Endodermal cell (in vitro differentiated cells): ENCODE measurements around the gene HPD. TPM values are rescaled to one million over a fixed set of nuclear protein-coding genes. Genes with fewer than 3 reads are reported as not detected.
A peak's percentile ranks its signal among the peaks of the same experiment; 100 is the strongest.

ENCODE experiments used
- DNase-seq: peaks from one replicate; pipeline ENCODE4 v3.0.0-alpha.2; 2017
- H3K27ac ChIP-seq: 2 replicates; pipeline ENCODE4 v1.5.1; 2013; ENCODE audit warnings: mild to moderate bottlenecking, low read depth, low read length, moderate library complexity
- H3K27me3 ChIP-seq: 2 replicates; pipeline ENCODE4 v1.6.1; 2013; ENCODE audit warnings: mild to moderate bottlenecking, low read length, moderate library complexity; ENCODE audit not compliant: insufficient read depth, control insufficient read depth, poor library complexity, severe bottlenecking
- H3K36me3 ChIP-seq: 2 replicates; pipeline ENCODE4 v1.7.0; 2013; ENCODE audit warnings: mild to moderate bottlenecking, low read length, moderate library complexity; ENCODE audit not compliant: control insufficient read depth, insufficient read depth
- H3K4me1 ChIP-seq: one replicate; pipeline ENCODE4 v1.7.0; 2013; ENCODE audit warnings: low read length; ENCODE audit not compliant: control insufficient read depth, insufficient read depth
- H3K4me3 ChIP-seq: 2 replicates; pipeline ENCODE4 v1.5.1; 2013; ENCODE audit warnings: mild to moderate bottlenecking, low read length, moderate library complexity
- H3K9ac ChIP-seq: 2 replicates; pipeline ENCODE4 v1.6.1; 2013; ENCODE audit warnings: mild to moderate bottlenecking, low read length, moderate library complexity; ENCODE audit not compliant: poor library complexity, severe bottlenecking; ENCODE audit errors: extremely low read depth
- H3K9me3 ChIP-seq: 2 replicates; pipeline ENCODE4 v1.6.1; 2013; ENCODE audit warnings: mild to moderate bottlenecking, low read length, moderate library complexity; ENCODE audit not compliant: control insufficient read depth
- H3K27ac Mint-ChIP-seq: 2 replicates; pipeline ENCODE4 v1.8.0; 2020; ENCODE audit warnings: mixed read lengths
- H3K27me3 Mint-ChIP-seq: 2 replicates; pipeline ENCODE4 v1.8.0; 2021; ENCODE audit warnings: mild to moderate bottlenecking, mixed read lengths; ENCODE audit not compliant: insufficient read depth
- H3K36me3 Mint-ChIP-seq: 2 replicates; pipeline ENCODE4 v1.8.0; 2020; ENCODE audit warnings: low read depth, mixed read lengths
- H3K4me1 Mint-ChIP-seq: 2 replicates; pipeline ENCODE4 v1.8.0; 2020; ENCODE audit warnings: mixed read lengths
- H3K4me3 Mint-ChIP-seq: 2 replicates; pipeline ENCODE4 v1.8.0; 2020; ENCODE audit warnings: mild to moderate bottlenecking, moderate library complexity, mixed read lengths
- H3K9me3 Mint-ChIP-seq: 2 replicates; pipeline ENCODE4 v1.8.0; 2020; ENCODE audit warnings: mild to moderate bottlenecking, mixed read lengths
- CTCF ChIP-seq: fragments of 200-600 bp; sonication (generic); conservative IDR thresholded peaks from 2 replicates; pipeline ENCODE4 v1.5.0; 2021; ENCODE audit warnings: antibody characterized with exemption, mild to moderate bottlenecking
- WGBS, 2 experiments: methylation state at CpG; one replicate each; pipeline versions ENCODE4 v1.1.5 to v1.1.7; 2013; ENCODE audit warnings: missing lambda C conversion rate in 2 of 2, mixed read lengths in 1 of 2; ENCODE audit not compliant: insufficient coverage in 1 of 2, insufficient read length in 1 of 2; 5-methylcytosine and 5-hydroxymethylcytosine counted together
- total RNA-seq, 2 donors: library from RNA; stranded (reverse); fragmentation: NEBNext Ultra II Directional in 1 of 2; extraction: Animal tissue kit (Norgen Biotek cat#: 25700) in 1 of 2; gene quantifications; 2 replicates in 1 of 2; 3 replicates in 1 of 2; pipeline ENCODE4 v1.2.1, GENCODE V29; 2021

The HPD gene
- total RNA-seq, 2 donors from 2014 or later = 0.55 to 0.71 TPM

- 18 to 33% methylated on average over 10 to 16 of the region's 16 CpGs for WGBS, 2 experiments
Measured at GRCh38 chr12:121806009-121806545, 52.6 kb downstream of the HPD start.

GRCh38 chr12:121805171-121806008 is 53.3 kb downstream of the HPD start:
- TF ChIP-seq CTCF = no peak
- Histone ChIP-seq H3K27ac (no peak overlapping the region), H3K4me3 (peak overlapping the region; percentile 87), H3K27me3 (no peaks in the 10 kb centered on the region), H3K36me3 (peaks cover 20% of the 10 kb centered on the region), H3K9ac (peak overlapping the region; percentile 75), H3K4me1 (no peaks in the 10 kb centered on the region), H3K9me3 (no peaks in the 10 kb centered on the region)
- Mint-ChIP-seq H3K9me3 (no peaks in the 10 kb centered on the region), H3K27me3 (no peaks in the 10 kb centered on the region), H3K36me3 (peaks cover 27% of the 10 kb centered on the region), H3K4me1 (peaks cover 14% of the 10 kb centered on the region), H3K27ac (peak overlapping the region; percentile 52), H3K4me3 (peak overlapping the region; percentile 91)
- peak; percentile 77 for DNase-seq
- WGBS, 2 experiments = 8% methylated on average over 4 to 41 of the region's 45 CpGs

More at GRCh38 chr12:121806009-121806545, 52.6 kb downstream of the HPD start:
- Histone ChIP-seq H3K4me1 (no peaks in the 10 kb centered on the region), H3K27ac (no peak overlapping the region), H3K27me3 (no peaks in the 10 kb centered on the region), H3K9ac (peak overlapping the region; percentile 39), H3K36me3 (peaks cover 27% of the 10 kb centered on the region), H3K9me3 (no peaks in the 10 kb centered on the region), H3K4me3 (peak overlapping the region; percentile 87)
- H3K4me3 Mint-ChIP-seq = peak overlapping the region; percentile 91
- peaks cover 34% of the 10 kb centered on the region for H3K36me3 Mint-ChIP-seq
- peaks cover 16% of the 10 kb centered on the region for H3K4me1 Mint-ChIP-seq
- peak overlapping the region; percentile 68 for H3K27ac Mint-ChIP-seq
- no peak for TF ChIP-seq CTCF
- H3K27me3 Mint-ChIP-seq = no peaks in the 10 kb centered on the region
- no peak for DNase-seq
- H3K9me3 Mint-ChIP-seq = no peaks in the 10 kb centered on the region

- peak overlapping the region; percentile 91 for H3K4me3 Mint-ChIP-seq
- peak overlapping the region; percentile 91 for H3K27ac Mint-ChIP-seq
- Histone ChIP-seq H3K36me3 (peaks cover 17% of the 10 kb centered on the region), H3K4me3 (peak overlapping the region; percentile 87), H3K4me1 (no peaks in the 10 kb centered on the region), H3K9ac (peak overlapping the region; percentile 75), H3K27ac (no peak overlapping the region), H3K27me3 (no peaks in the 10 kb centered on the region), H3K9me3 (no peaks in the 10 kb centered on the region)
- peaks cover 14% of the 10 kb centered on the region for H3K4me1 Mint-ChIP-seq
- WGBS, 2 experiments = 0% methylated on average over 2 to 54 of the region's 63 CpGs
- no peak for TF ChIP-seq CTCF
- peaks cover 22% of the 10 kb centered on the region for H3K36me3 Mint-ChIP-seq
- H3K9me3 Mint-ChIP-seq = no peaks in the 10 kb centered on the region
- H3K27me3 Mint-ChIP-seq = no peaks in the 10 kb centered on the region
- DNase-seq = peak; percentile 77
Measured at GRCh38 chr12:121804417-121805111, 54.1 kb downstream of the HPD start.
